HG03103 (cell line): ENCODE data around the gene TEAD1.

Experiments
- ATAC-seq: cut with Tn5 transposase; IDR thresholded peaks from one replicate; pipeline ENCODE4 v1.9.1; 2021; ENCODE audit warnings: low read depth; ENCODE audit not compliant: unreplicated experiment

Gene TEAD1

GRCh38 chr11:12731841-12732336 is 57.7 kb downstream of the TEAD1 start:
- no peak for ATAC-seq

DNA sequence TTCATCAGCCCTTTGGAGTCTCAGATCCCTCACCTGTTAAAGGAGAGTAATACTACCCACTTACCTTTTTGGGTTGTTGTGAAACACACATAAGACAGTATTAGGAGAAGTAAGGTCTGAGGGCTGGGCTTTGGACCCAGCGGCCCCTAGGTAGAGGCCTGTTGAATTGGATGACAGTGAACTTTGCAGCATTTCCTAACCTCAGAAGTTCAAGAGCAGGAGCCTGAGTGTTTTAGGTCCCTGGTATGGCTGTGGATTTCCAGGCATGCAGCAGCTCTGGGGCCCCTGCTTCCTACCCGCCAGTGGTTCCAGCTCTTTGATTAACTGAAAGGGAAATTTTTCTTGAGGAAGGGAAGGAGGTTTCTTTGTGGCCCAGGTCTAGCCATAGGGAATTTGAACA is 58.9 kb downstream of the TEAD1 start:
- no peak for ATAC-seq

GRCh38 chr11:12734625-12735024 is 60.4 kb downstream of the TEAD1 start:
- no peak for ATAC-seq

- no peak for ATAC-seq
Measured at GRCh38 chr11:12735262-12735661, 61.0 kb downstream of the TEAD1 start.

- ATAC-seq: no peak
Measured at GRCh38 chr11:12737024-12737423, 62.8 kb downstream of the TEAD1 start.

DNA sequence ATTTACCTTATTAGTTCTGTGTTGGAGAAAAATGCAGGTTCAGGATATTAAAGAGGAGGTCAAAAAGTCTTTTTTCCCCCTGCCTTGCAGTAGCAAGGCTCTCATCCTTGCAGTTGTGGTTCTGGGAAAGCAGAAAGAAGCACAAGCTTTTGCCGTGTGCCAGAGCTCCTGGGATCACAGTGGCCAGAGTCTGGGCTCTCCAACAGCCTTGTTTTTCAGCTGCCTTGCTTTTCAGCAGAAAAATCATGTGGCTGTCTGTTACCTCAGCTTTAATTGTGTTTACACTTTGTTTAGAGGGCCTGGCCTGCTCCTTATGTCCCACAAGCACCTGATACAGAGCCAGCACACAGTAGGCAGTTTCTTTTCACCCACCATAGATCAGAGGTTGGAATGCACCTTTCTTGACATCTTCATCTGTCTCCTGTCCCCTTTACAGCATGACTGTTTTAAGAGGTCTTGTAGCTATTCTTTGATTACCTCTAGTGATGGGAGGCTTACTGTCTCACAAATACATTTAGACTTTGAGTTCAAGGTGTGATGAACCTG is 67.5 kb downstream of the TEAD1 start:
- no peak for ATAC-seq

GRCh38 chr11:12743834-12744449 is 69.7 kb downstream of the TEAD1 start:
- ATAC-seq: no peak

DNA sequence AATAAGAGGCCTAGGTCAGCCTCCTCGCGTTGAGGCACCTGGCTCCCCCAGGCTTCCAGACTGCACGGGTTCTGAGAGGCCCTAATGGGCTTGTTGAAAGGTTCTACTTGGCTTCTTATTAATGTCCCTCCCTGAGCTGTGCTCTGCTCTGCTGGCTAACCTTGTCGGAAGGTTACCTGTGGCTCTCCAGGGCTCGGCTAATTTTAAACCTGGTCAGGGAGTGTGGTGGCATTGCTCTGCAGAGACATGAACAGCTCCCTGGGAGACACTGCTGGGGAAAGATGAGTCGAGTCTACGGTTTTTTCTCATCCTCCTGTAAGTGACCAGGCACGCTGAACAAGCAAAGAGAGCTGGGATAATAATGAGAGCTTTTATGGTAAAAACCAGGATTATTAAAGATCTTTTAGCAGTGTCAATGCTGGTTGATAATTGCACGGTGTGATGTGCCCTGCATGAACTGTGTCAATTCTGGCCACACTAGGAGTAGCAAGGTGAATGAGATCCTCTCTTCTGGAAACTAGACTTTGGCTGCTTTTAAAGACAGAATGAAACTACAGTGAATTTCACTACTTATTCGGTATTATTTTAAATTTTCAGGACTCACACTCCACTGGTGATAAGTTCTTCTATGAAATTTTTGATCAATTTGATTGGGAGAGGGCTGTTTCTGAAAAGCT is 70.7 kb downstream of the TEAD1 start:
- ATAC-seq: no peak

DNA sequence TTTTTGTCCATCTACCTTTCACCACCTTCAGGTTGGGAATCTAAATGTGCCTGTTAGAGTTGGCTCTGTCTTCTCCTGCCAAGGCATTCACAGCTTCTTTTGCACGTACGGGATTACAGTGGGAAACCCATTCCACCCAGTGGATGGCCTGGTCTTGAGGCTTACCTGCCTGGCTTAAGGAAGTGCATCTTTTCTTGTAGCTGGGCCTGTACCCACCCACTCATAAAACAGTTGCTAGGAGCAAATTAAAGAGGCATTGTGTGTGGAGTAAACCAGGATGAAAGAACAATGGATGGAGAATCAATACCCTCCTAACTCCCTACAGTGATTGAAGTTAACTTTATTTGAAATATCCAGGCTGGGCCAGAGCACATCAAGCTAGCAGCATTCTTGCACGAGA is 71.6 kb downstream of the TEAD1 start:
- ATAC-seq: no peak

DNA sequence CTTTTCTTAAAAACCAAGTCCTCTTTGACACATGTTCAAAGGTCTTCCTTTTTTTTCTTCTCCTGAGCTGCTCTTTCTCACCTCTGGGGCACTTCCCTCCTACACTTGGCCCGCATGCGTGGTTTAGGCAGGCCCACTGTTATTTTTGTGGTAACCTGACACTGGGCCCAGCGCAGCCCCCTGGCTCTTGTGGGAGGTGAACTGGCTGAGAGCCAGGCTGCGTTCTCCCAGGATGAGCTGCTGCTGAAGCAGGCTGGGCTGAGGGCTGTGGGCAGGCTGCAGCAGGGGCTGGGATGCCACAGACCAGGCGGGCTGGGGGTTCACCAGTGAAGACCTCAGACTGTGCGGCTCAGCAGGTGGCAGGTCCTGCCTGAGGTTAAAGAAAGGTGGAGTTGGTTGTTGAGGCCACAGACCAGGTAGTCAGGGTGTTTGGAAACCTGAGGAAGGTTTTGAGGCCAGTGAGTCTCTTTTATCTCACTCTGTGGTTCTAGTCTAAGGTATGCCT is 72.4 kb downstream of the TEAD1 start:
- ATAC-seq: no peak

DNA sequence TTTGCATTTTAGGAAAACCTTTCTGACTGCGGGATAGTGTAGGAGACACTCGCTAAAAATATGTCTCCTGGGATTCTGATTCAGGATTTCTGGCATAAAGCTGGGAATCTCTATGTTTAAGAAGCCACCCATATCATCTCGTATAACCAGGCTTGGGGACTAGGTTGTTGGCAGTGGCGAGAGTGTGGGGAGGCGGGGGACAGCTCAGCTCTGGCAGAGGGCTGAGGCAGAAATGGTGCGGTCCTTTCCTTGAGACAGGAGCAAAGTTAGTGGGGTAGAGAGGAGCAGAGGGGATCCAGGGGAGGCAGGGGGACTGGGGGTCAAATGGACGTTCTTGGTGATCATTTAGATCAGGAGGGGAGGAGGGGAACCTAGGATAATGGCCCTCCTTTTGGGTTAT is 74.3 kb downstream of the TEAD1 start:
- no peak for ATAC-seq

- ATAC-seq: no peak
Measured at GRCh38 chr11:12749442-12749841, 75.2 kb downstream of the TEAD1 start.

DNA sequence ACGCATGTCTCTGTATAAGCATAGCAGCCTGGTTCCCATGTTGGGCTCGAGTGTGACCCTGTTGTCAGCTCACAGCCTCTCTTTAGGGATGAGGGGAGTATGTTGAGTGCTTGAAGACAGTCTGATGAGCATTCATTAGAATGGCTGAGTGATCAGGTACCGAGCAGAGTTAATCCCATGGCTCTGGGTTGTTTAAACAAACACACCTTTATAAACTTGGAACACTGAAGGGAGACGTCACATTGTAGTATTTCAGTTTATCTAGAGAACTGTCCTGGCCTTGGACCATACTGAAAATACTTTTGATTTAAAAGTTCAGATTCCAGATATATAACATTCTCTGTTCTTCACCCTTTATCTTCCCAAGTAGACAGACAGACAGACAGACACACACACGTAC is 76.0 kb downstream of the TEAD1 start:
- ATAC-seq: no peak

DNA sequence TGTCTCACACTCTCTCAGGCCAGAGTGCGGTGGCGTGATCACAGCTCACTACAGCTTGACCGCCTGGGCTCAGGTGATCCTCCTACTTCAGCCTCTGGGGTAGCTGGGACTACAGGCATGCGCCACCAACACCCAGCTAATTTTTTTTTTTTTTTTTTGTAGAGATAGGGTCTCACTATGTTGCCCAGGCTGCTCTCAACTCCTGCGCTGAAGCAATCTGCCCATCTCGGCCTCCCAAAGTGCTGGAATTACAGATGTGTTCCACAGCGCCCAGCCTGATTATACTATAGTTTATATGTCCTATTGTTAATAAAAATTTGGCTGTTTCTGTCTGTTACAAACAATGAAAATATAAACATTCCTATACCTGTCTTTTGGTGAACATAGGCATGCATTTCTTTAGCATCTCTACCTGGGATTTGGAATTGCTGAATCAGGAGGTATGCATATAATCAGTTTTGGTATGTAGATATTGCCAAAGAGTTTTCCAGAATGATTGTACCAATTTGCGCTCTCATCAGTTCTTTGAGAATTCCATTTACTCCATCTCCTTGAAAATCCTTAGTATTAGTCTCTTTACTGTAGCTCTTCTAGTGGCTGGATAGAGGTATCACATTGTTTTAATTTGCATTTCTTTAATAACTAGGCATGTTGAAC is 78.8 kb downstream of the TEAD1 start:
- no peak for ATAC-seq

GRCh38 chr11:12754021-12754420 is 79.8 kb downstream of the TEAD1 start:
- ATAC-seq: no peak

DNA sequence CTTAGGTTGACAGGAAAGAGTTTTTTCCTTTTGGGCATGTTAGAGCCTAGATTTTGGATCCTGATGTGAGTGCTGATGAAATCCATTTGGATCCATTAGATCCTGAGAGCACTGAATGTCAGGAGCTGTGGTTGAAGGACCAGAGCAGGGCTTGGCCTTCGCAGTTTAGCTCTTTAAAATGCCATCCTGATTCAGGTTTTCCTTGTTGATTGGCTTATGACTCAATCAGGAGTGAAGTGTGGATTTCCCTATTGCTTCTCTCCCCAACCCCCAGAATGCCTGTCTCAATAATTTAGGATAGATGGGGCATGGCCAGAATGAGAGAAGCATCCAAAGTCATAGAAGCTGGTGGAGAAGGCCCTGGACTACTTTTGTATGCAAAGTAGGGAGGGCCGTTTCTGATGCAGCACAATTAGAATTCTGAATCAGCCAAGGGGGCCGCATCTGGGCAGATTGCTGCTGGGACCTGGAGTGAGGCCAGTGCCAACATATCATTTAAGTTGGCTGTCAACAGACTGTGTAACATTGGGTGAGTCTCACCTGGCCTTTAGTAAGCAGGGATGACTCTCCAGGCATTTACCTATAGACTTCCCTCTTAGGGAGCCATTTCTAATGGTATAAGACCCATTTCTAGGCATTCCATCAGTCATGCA is 80.5 kb downstream of the TEAD1 start:
- no peak for ATAC-seq

DNA sequence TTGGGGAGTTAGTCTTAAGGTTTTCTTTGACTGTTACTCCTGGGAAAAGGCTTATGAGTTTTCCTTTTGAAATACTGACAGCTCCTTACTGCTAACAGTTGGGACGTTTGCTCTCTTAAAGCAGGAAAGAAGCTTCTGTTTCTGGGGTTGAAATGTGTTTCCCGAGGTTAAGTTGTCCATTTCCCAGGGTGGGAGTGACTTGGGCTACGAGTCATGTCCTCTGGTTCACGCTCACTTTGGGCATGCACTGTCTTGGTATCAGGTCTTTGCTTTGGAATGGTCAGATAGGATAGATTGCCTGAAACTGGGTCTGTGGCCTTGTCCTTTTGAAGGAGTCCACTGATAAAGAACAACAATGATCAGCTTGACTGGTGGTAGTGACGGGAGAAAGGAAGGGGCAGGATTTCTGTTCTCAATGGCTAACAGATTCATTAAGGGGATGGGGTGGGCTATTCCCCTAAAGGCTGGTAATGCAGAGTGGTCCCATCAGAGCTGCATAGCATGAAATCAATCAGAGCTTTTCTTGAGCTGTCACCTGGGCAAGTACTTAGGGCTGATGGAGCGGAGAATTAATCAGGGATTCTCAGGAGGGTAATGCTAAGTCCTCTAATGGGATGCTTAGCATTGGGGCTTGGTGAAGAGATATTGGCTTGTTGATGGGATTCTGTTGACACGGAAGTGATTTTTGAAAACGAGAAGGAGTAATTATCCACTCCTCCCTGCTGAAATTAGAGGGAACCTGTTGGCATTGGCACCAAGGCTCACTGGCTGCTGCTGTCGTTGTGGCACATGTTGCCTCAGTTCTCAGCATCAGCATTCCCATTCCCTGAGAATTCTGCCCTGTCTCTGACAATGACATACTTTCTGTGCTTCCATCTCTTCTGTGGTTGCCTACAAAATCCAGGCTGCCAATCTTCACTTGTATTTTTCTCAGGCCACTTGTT is 81.6 kb downstream of the TEAD1 start:
- ATAC-seq: no peak

- no peak for ATAC-seq
Measured at GRCh38 chr11:12756454-12756806, 82.2 kb downstream of the TEAD1 start.

DNA sequence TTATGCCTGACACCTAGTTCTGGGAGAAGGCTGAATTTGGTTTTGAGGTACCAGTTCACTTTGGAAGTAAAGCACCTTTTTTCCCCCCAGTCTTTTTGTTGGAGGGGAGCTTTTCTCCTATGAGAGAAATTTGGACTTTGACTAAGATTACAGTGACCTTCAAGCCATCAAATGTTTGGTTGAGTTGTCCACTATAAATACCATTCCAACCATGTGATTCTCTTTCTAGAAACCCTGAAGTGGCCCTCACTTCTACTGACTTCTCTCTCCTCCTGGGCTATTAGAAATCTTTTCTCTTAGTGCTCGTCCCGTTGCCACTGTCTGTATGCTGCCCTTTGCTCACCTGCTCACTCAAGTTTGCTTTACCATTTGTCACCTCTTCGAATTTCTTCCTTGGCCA is 82.6 kb downstream of the TEAD1 start:
- ATAC-seq: no peak

DNA sequence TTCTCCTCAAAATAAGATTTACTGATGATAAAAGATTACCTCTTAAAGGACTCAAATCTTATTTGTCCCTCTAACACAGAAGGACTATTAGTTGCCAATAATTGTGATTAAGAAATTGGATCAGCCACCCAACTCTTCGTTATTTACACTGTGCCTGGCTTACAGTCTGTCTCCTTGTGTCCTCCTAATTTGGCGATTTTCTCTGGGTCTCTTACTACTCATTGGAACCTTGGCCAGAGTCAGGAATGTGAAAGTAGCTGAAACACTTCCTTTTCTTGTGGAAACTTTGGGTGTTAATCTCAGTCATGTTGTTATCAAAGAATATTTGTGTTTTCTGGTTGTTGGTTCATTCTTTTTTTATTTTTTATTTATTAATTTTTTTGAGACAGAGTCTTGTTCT is 83.2 kb downstream of the TEAD1 start:
- no peak for ATAC-seq
